ENCODE measurements around the gene PCSK5. TPM values are rescaled to one million over a fixed set of nuclear protein-coding genes. Genes with fewer than 3 reads are reported as not detected.

The PCSK5 gene
- total RNA-seq, 2 donors from 2014 or later: 2.5 to 3.5 TPM

GRCh38 chr9:76333964-76334363 is 443.5 kb downstream of the PCSK5 start:
- Mint-ChIP-seq H3K27me3 (ENCODE audit: insufficient read depth) (peaks cover 10% of the 10 kb centered on the region), H3K4me1 (peaks cover 5% of the 10 kb centered on the region), H3K27ac (no peak overlapping the region), H3K4me3 (no peak overlapping the region), H3K9me3 (peaks cover 4% of the 10 kb centered on the region), H3K36me3 (ENCODE audit: low read depth) (no peaks in the 10 kb centered on the region)
- peak; percentile 40 for DNase-seq
- Histone ChIP-seq H3K27ac (ENCODE audit: low read depth, low read length) (no peak overlapping the region), H3K4me3 (ENCODE audit: low read length) (no peak overlapping the region), H3K9ac (ENCODE audit: extremely low read depth, low read length, poor library complexity, severe bottlenecking) (no peak overlapping the region), H3K36me3 (ENCODE audit: control insufficient read depth, insufficient read depth, low read length) (no peaks in the 10 kb centered on the region), H3K27me3 (ENCODE audit: control insufficient read depth, insufficient read depth, low read length, poor library complexity, severe bottlenecking) (no peaks in the 10 kb centered on the region), H3K9me3 (ENCODE audit: control insufficient read depth, low read length) (peaks cover 5% of the 10 kb centered on the region), H3K4me1 (ENCODE audit: control insufficient read depth, insufficient read depth, low read length) (peaks cover 4% of the 10 kb centered on the region)
- 81% methylated on average over 7 of the region's 7 CpGs; no CpG with 5 or more reads in 1 of the 2 experiments for WGBS, 2 experiments (ENCODE audit: insufficient coverage in 1 of 2, insufficient read length in 1 of 2)
- no peak for TF ChIP-seq CTCF (conservative IDR thresholded peaks at IDR 0.05)

GRCh38 chr9:76336027-76336426 is 445.6 kb downstream of the PCSK5 start:
- peaks cover 5% of the 10 kb centered on the region for H3K4me1 Mint-ChIP-seq
- H3K27ac Mint-ChIP-seq: no peak overlapping the region
- WGBS, 2 experiments (ENCODE audit: insufficient coverage in 1 of 2, insufficient read length in 1 of 2): 96% methylated on average over 1 of the region's 1 CpG; no CpG with 5 or more reads in 1 of the 2 experiments
- DNase-seq: peak; percentile 16
- Histone ChIP-seq H3K9ac (ENCODE audit: extremely low read depth, low read length, poor library complexity, severe bottlenecking) (no peak overlapping the region), H3K27me3 (ENCODE audit: control insufficient read depth, insufficient read depth, low read length, poor library complexity, severe bottlenecking) (no peaks in the 10 kb centered on the region), H3K4me3 (ENCODE audit: low read length) (no peak overlapping the region), H3K9me3 (ENCODE audit: control insufficient read depth, low read length) (peaks cover 5% of the 10 kb centered on the region), H3K36me3 (ENCODE audit: control insufficient read depth, insufficient read depth, low read length) (no peaks in the 10 kb centered on the region), H3K27ac (ENCODE audit: low read depth, low read length) (no peak overlapping the region), H3K4me1 (ENCODE audit: control insufficient read depth, insufficient read depth, low read length) (peaks cover 4% of the 10 kb centered on the region)
- no peak for TF ChIP-seq CTCF (conservative IDR thresholded peaks at IDR 0.05)
- H3K4me3 Mint-ChIP-seq: no peak overlapping the region
- H3K27me3 Mint-ChIP-seq (ENCODE audit: insufficient read depth): peaks cover 5% of the 10 kb centered on the region
- H3K9me3 Mint-ChIP-seq: peaks cover 2% of the 10 kb centered on the region
- H3K36me3 Mint-ChIP-seq (ENCODE audit: low read depth): no peaks in the 10 kb centered on the region

- no peaks in the 10 kb centered on the region for H3K36me3 ChIP-seq (ENCODE audit: control insufficient read depth, insufficient read depth, low read length)
- 77 to 80% methylated on average over 4 to 5 of the region's 6 CpGs for WGBS, 2 experiments (ENCODE audit: insufficient coverage in 1 of 2, insufficient read length in 1 of 2)
- no peak for TF ChIP-seq CTCF (conservative IDR thresholded peaks at IDR 0.05)
- Mint-ChIP-seq H3K4me3 (no peak overlapping the region), H3K27ac (no peak overlapping the region), H3K4me1 (peaks cover 5% of the 10 kb centered on the region), H3K27me3 (ENCODE audit: insufficient read depth) (no peaks in the 10 kb centered on the region), H3K9me3 (no peaks in the 10 kb centered on the region), H3K36me3 (ENCODE audit: low read depth) (no peaks in the 10 kb centered on the region)
- no peak overlapping the region for H3K4me3 ChIP-seq (ENCODE audit: low read length)
- H3K4me1 ChIP-seq (ENCODE audit: control insufficient read depth, insufficient read depth, low read length): peaks cover 4% of the 10 kb centered on the region
- DNase-seq: no peak
- no peaks in the 10 kb centered on the region for H3K9me3 ChIP-seq (ENCODE audit: control insufficient read depth, low read length)
- no peak overlapping the region for H3K27ac ChIP-seq (ENCODE audit: low read depth, low read length)
- no peak overlapping the region for H3K9ac ChIP-seq (ENCODE audit: extremely low read depth, low read length, poor library complexity, severe bottlenecking)
- no peaks in the 10 kb centered on the region for H3K27me3 ChIP-seq (ENCODE audit: control insufficient read depth, insufficient read depth, low read length, poor library complexity, severe bottlenecking)
Measured at GRCh38 chr9:76338418-76338817, 447.9 kb downstream of the PCSK5 start.

Data from endodermal cell (in vitro differentiated cells).